GM19463 (cell line): ENCODE data around the gene UGT2B7.
"Not testable (repeated sequence)": the region's sequence is repeated elsewhere in the genome, so short reads cannot be mapped to it uniquely, and the experiment has no call there.

Experiments
- ATAC-seq: cut with Tn5 transposase; IDR thresholded peaks from one replicate; pipeline ENCODE4 v1.9.1; 2021; ENCODE audit warnings: mild to moderate bottlenecking, moderate library complexity; ENCODE audit not compliant: unreplicated experiment

Gene UGT2B7

GRCh38 chr4:69096111-69096656 is at the start of gene UGT2B7:
Gene UGT2B7 (plus strand): TSS chr4:69096474. CDS start chr4:69096521, 47 bp downstream.
- no peak for ATAC-seq

- no peak for ATAC-seq
Observed at GRCh38 chr4:69049860-69050259, 46.4 kb upstream of the UGT2B7 start.

DNA sequence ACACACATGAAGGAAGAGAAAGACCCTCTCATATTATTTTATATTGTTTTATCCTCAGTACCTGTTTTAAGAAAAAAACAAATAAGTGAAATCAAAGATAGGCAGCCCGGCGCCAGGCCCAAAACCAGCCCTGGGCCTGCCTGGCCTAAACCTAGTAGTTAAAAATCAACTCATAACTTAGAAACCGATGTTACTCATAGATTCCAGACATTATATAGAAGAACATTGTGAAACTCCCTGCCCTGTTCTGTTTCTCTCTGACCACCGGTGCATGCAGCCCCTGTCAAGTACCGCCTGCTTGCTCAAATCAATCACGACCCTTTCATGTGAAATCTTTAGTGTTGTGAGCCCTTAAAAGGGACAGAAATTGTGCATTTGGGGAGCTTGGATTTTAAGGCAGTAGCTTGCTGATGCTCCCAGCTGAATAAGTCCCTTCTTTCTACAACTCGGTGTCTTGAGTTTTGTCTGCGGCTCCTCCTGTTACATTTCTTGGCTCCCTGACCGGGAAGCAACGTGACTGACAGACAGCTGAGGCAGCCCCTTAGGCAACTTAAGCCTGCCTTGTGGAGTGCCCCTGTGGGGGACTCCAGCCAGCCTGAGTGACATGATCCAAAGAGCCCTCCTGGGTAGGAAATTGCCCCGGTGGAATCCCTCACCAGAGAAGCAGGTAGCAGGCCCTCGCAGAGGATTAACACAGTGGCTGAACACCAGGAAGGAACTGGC is 45.3 kb upstream of the UGT2B7 start:
- ATAC-seq = peak; percentile 72

DNA sequence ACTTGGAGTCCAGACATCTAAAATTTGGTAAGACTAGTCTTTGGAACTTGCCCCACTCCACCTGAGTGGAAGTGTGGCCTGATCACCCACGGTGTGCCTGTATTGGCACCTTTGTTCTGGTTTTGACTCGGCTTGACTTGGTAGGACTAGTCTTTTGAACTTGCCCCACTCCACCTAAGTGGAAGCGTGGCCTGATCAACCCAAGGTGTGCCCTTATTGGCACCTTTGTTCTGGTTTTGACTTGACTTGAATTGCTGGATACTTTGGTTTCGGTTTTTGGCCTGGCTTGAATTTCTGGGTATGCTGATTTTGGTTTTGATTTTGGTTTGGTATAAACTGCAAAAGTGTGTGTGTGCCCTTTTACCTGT is 44.7 kb upstream of the UGT2B7 start:
- ATAC-seq = peak; percentile 34

- not testable (repeated sequence) for ATAC-seq
Observed at GRCh38 chr4:69053309-69053885, 42.9 kb upstream of the UGT2B7 start.

DNA sequence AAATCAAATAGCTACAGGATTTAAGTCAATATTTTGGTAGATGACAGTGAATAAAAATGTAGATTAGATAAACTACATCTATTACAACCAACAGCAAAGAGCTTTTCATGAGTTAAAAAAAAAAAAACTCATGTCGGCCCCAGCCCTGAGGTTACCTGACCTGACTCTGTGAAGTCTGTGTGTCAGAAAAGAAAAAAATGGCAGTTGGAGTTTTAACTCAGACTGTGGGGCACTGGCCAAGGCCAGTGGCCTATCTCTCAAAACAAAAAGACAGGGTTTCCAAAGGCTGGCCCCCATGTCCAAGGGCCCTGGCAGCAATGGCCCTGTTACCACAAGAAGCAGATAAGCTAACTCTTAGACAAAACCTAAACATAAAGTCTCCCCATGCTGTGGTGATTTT is 42.2 kb upstream of the UGT2B7 start:
- not testable (repeated sequence) for ATAC-seq

GRCh38 chr4:69054578-69055200 is 41.6 kb upstream of the UGT2B7 start:
- ATAC-seq = peak; percentile 26

DNA sequence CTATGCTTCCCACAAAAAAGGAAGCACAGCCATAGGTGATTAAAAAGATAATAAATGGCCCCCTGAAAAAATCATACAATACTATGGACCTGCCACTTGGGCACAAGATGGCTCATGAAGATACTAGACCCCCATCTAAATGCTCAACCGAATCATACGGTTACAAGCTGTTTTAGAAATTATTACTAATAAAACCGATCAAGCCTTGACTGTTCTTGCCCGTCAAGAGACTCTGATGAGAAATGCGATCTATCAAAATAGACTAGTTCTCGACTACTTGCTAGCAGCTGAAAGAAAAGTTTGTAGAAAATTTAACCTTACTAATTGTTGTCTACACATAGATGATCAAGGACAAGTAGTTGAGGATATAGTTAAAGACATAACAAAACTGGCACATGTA is 40.1 kb upstream of the UGT2B7 start:
- no peak for ATAC-seq

- no peak for ATAC-seq
Observed at GRCh38 chr4:69056921-69057550, 39.2 kb upstream of the UGT2B7 start.

DNA sequence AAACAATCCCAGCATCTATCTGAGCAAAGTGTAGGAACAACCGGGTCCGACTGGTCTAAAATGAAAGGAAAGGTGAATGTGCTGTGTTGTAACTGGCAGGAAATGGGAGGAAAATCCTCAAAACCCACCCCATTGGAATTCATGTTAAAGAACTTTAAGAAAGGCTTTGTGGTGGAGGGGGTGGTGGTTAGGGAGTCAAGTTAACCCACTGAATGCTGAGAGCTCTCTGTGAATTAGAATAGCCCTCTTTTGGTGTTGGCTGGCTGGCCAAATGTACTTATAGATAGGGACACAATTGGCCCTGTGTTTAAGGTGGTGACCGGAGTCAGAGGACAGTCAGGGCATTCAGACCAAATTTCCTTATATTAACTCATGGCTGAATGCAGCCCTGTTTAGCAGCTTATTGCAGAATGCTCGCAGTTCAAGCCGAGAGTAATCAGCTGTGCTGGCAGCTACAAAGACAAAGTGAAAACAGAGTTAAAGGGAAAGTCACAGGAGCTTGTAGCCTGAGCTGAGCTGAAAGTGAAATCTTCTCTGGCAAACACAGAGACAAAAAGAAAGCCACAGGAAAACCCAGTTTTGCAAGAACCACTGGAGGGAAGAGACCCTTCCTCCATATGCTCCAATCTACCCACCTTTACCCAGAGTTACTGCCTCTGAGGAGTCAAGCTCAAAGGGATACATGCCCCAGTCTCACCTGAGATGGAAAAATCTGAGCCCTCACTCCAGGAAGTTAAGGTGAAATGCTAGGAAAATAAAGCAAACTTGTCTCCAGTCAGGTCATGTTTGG is 38.5 kb upstream of the UGT2B7 start:
- peak; percentile 75 for ATAC-seq

DNA sequence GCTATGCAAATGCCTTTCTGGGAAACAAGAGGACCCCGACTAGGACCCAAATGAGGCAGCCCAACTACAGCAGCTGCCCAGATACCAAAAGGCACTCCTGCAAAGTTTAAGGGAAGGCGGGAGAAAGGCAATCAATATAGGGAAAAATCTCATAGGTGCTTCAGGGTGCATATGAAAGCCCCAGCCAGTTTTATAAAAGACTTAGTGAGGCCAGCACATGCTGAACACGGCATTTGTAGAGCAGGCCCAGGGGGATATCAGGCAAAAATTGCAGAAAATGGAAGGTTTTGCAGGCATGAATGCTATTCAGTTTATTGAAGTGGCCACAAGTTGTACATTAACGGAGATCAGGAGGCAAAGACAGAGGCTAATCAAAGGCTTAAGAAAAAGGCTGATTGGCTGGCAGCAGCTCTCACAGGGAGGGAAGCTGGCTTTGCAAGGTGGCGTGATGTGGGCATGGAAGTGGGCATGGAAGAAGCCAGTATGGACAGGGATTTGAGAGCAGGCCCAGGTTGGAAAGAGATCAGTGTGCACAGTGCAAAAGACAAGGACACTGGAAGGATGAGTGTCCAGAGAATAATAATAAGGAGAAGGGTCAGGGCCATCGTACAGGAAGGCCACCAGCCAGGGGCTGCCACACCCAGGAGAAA is 37.7 kb upstream of the UGT2B7 start:
- peak; percentile 31 for ATAC-seq

- ATAC-seq = no peak
Observed at GRCh38 chr4:69060651-69061308, 35.5 kb upstream of the UGT2B7 start.

GRCh38 chr4:69064391-69064790 is 31.9 kb upstream of the UGT2B7 start:
- ATAC-seq = no peak

DNA sequence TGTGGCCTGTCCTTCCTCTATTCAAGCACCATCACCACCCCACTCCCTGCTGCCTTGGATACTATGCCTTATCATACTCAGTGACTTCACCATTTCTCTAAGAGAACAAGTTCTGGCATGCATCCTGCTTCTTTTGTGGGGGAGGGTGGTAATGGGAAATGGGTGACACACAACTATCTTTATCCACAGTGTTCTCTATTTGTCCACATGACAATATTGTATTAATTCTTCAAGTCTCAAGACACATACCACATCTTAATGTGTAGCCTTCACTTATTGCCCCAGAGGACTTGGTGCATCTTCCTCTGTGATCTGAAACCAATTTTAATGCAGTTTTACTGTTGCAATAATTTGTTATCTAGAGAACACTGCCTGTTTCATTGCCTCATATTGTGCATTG is 29.3 kb upstream of the UGT2B7 start:
- ATAC-seq = no peak

- no peak for ATAC-seq
Observed at GRCh38 chr4:69069085-69069484, 27.2 kb upstream of the UGT2B7 start.

DNA sequence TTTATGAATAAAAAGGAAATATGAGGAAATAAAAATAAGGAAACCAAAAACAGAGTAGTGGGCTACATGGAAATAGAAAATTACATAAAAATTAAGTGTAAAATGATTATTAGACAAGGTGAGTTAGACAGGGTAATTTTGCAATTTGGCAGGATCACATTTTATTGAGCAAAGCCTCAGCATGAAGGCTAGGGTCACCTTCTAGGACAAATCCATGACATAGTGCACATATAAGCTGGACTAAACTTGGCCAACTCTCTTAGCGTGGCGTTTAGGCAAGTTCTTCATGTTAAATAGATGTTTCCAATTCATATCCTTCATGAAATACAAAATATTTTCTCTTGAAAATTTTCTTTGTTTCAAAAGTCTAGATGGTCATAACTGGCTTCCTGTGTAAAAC is 25.7 kb upstream of the UGT2B7 start:
- ATAC-seq = no peak

GRCh38 chr4:69071286-69071685 is 25.0 kb upstream of the UGT2B7 start:
- no peak for ATAC-seq

GRCh38 chr4:69073375-69073774 is 22.9 kb upstream of the UGT2B7 start:
- no peak for ATAC-seq

DNA sequence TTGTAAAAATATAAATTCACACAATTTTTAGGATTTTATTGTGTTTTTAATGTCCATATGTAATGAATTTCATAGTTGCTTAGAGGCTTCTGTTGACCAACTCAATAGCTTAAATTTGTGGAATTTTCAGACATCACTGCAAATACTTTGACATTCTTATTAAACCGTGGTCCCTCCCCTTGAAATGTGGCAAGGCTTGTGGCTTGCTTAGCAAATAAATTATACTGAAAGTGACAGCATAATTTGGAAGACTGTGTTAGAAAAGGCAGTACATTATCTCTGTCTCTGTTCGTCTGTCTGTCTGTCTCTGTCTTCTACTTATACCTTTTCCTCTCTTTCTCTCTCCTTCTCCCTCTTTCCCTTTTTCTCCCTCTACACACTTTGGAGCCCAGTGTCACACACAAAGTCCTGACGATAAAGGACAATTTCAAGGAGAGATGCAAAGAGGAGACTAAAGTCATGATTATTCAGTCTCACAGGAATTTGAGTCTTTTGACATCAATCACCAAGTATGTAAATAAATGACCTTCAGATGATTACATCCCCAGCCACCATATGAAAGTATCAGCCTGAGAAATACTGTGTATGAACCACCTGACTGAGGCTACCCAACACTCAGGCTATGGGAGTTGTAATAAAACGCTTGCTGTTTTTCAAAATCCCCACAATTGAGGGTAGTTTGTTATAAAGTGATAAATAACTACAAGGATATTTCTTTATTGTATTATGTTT is 21.0 kb upstream of the UGT2B7 start:
- no peak for ATAC-seq
